GM15510 (cell line): ENCODE data around the gene SLC12A1.

ENCODE experiments used
- POLR2A ChIP-seq: IDR thresholded peaks from 3 replicates; pipeline ENCODE4 v1.6.1; 2011; ENCODE audit warnings: borderline replicate concordance; ENCODE audit not compliant: insufficient read length; ENCODE audit errors: extremely low read depth

The SLC12A1 gene

GRCh38 chr15:48278666-48279065 lies 72.6 kb downstream of the SLC12A1 start:
- TF ChIP-seq POLR2A = no peak

- TF ChIP-seq POLR2A = no peak
Observed at GRCh38 chr15:48279608-48280007, 73.5 kb downstream of the SLC12A1 start.

- TF ChIP-seq POLR2A = no peak
Observed at GRCh38 chr15:48281674-48282073, 75.6 kb downstream of the SLC12A1 start.

- no peak for TF ChIP-seq POLR2A
Observed at GRCh38 chr15:48282216-48282615, 76.1 kb downstream of the SLC12A1 start.

- no peak for TF ChIP-seq POLR2A
Observed at GRCh38 chr15:48283396-48284145, 77.5 kb downstream of the SLC12A1 start.

GRCh38 chr15:48285329-48286214 lies 79.5 kb downstream of the SLC12A1 start:
- no peak for TF ChIP-seq POLR2A

GRCh38 chr15:48289628-48290027 lies 83.5 kb downstream of the SLC12A1 start:
- no peak for TF ChIP-seq POLR2A

GRCh38 chr15:48292458-48292857 lies 86.4 kb downstream of the SLC12A1 start:
- TF ChIP-seq POLR2A = no peak

GRCh38 chr15:48297668-48298067 lies 91.6 kb downstream of the SLC12A1 start:
- no peak for TF ChIP-seq POLR2A

GRCh38 chr15:48298914-48299313 lies 92.8 kb downstream of the SLC12A1 start:
- no peak for TF ChIP-seq POLR2A

- TF ChIP-seq POLR2A = no peak
Observed at GRCh38 chr15:48300038-48300437, 93.9 kb downstream of the SLC12A1 start.

GRCh38 chr15:48304398-48304797 lies 98.3 kb downstream of the SLC12A1 start:
- no peak for TF ChIP-seq POLR2A

GRCh38 chr15:48306639-48307038 lies 100.5 kb downstream of the SLC12A1 start:
- TF ChIP-seq POLR2A = no peak

- TF ChIP-seq POLR2A = no peak
Observed at GRCh38 chr15:48307586-48307985, 101.5 kb downstream of the SLC12A1 start.

GRCh38 chr15:48309740-48310139 lies 103.6 kb downstream of the SLC12A1 start:
- TF ChIP-seq POLR2A = no peak

GRCh38 chr15:48313216-48313615 lies 107.1 kb downstream of the SLC12A1 start:
- no peak for TF ChIP-seq POLR2A
